ENCODE results near the gene SDC3.
A peak's percentile ranks its signal among the peaks of the same experiment; 100 is the strongest.

The SDC3 gene

DNA sequence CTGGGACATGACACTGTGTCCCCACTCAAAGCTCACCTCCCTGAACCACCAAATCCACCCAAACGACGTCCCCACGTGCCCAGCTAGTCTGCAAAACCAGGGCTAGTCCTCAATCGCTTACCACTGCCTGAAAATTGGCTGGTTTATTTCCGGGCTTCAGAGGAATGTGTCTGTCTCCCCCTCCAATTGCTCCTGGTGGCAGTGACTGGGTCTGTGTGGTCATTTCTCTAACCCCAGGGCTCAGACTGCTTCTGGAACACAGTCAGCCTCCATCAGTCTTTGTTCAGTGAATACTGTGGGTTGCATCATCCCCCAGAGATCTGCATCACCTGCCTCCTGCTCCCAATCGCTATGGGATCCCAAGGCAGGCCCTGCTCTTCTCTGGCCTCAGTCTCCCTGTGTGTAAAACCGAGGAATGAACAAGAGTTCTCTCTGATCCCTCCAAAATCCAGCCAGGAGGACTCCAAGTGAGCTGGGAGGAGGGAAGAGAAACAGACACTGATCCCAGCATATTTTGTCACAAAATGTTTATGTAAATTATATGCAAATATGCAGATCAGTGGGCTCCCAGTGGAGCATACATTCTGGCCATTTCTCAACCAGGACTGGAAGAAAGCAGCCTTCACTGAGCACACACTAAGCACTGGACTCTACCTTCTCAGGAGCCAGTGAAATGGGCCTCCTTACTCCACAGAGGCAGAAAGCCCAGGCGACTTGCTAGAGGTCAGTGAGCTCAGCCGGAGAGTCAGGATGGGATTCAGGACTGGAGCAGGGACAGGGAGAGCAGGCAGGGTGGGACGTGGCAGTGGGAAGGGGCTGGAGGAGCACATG lies 20.9 kb downstream of the SDC3 start:
- peaks cover 80% of the 10 kb centered on the region for H3K4me1 Mint-ChIP-seq
- H3K27ac Mint-ChIP-seq, result peak overlapping the region; percentile 78 to 92 (median 87)
- no peaks in the 10 kb centered on the region for H3K9me3 Mint-ChIP-seq
- no peaks in the 10 kb centered on the region for H3K36me3 Mint-ChIP-seq (ENCODE audit: low read depth)
- no peak overlapping the region for H3K4me3 Mint-ChIP-seq
- peaks cover 8% of the 10 kb centered on the region for H3K27me3 Mint-ChIP-seq (ENCODE audit: low read depth)
- TF ChIP-seq CTCF (IDR thresholded peaks at IDR 0.05; ENCODE audit: unreplicated experiment in 3 of 3), result no peak

GRCh38 chr1:30886710-30887428 lies 21.7 kb downstream of the SDC3 start:
- H3K4me1 Mint-ChIP-seq, result peaks cover 79% of the 10 kb centered on the region
- no peak overlapping the region for H3K4me3 Mint-ChIP-seq
- H3K9me3 Mint-ChIP-seq, result no peaks in the 10 kb centered on the region
- H3K36me3 Mint-ChIP-seq (ENCODE audit: low read depth), result no peaks in the 10 kb centered on the region
- H3K27me3 Mint-ChIP-seq (ENCODE audit: low read depth), result peaks cover 11% of the 10 kb centered on the region
- H3K27ac Mint-ChIP-seq, result peak overlapping the region; percentile 63 to 92 (median 78)
- TF ChIP-seq CTCF (IDR thresholded peaks at IDR 0.05; ENCODE audit: unreplicated experiment in 3 of 3), result no peak

DNA sequence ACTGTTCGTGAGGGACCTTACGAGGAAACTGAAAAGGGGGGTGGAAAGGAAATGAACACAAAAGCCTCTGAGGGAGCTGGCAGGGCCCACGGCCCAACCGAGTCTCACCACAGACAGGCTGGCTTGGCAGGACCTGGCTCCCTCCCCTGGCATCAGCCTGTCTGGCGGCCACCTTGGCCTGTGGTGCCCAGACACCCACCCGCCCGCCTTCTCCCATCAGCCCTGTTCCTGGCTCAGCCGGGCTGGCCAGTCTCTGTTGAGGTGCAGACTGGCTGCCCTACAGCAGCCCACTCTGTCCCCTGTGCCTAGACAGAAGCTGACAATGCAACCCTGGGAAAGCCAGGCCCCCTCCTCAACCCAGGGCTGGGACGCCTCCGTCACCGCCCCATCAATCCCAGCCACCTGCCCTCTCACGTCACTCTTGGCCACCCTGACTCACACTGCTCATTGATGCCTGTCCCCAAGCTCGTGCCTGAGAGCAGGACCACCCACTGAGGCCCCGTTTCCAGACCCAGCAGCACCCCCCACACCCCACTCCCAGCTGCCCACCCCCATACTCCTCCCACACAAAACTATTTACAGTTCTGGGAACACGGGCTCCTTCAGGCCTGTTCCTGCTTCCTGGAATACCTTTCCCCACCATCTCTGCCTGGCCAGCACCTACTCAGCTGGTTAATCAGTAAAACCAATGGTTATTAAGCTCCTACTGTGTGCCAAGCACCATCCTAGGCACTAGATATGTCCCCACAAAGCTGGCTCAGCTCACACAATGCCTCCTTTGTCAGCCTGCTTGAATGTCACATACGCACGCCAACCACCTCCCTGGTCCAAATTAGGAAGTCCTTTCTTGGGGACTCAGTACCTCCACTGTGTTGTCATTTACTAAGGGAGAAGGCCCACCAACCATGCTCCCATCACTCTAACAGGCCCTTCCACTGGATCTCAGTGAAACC lies 22.7 kb downstream of the SDC3 start:
- Mint-ChIP-seq H3K4me3 (no peak overlapping the region), H3K27ac (peak overlapping the region; percentile 51 to 81 (median 51)), H3K27me3 (ENCODE audit: low read depth) (peaks cover 11% of the 10 kb centered on the region), H3K9me3 (no peaks in the 10 kb centered on the region), H3K36me3 (ENCODE audit: low read depth) (no peaks in the 10 kb centered on the region), H3K4me1 (peaks cover 86% of the 10 kb centered on the region)
- TF ChIP-seq CTCF (IDR thresholded peaks at IDR 0.05; ENCODE audit: unreplicated experiment in 3 of 3), result no peak

GRCh38 chr1:30884723-30885122 lies 23.8 kb downstream of the SDC3 start:
- TF ChIP-seq CTCF (IDR thresholded peaks at IDR 0.05; ENCODE audit: unreplicated experiment in 3 of 3), result no peak
- Mint-ChIP-seq H3K4me3 (no peak overlapping the region), H3K36me3 (ENCODE audit: low read depth) (no peaks in the 10 kb centered on the region), H3K27me3 (ENCODE audit: low read depth) (peaks cover 11% of the 10 kb centered on the region), H3K4me1 (peaks cover 92% of the 10 kb centered on the region), H3K9me3 (no peaks in the 10 kb centered on the region), H3K27ac (peak overlapping the region in 1 of 3 experiments; percentile 51)

- Mint-ChIP-seq H3K36me3 (ENCODE audit: low read depth) (no peaks in the 10 kb centered on the region), H3K4me1 (peaks cover 92% of the 10 kb centered on the region), H3K27ac (no peak overlapping the region), H3K4me3 (no peak overlapping the region), H3K9me3 (no peaks in the 10 kb centered on the region), H3K27me3 (ENCODE audit: low read depth) (peaks cover 19% of the 10 kb centered on the region)
- no peak for TF ChIP-seq CTCF (IDR thresholded peaks at IDR 0.05; ENCODE audit: unreplicated experiment in 3 of 3)
Observed at GRCh38 chr1:30883389-30884172, 25.0 kb downstream of the SDC3 start.

Measured in nephron (organoid).